HG03045 (cell line): ENCODE data around the gene GPC3.

Experiments
- ATAC-seq: cut with Tn5 transposase; IDR thresholded peaks from one replicate; pipeline ENCODE4 v1.9.1; 2021; ENCODE audit warnings: mild to moderate bottlenecking, moderate library complexity; ENCODE audit not compliant: unreplicated experiment

GPC3 gene

DNA sequence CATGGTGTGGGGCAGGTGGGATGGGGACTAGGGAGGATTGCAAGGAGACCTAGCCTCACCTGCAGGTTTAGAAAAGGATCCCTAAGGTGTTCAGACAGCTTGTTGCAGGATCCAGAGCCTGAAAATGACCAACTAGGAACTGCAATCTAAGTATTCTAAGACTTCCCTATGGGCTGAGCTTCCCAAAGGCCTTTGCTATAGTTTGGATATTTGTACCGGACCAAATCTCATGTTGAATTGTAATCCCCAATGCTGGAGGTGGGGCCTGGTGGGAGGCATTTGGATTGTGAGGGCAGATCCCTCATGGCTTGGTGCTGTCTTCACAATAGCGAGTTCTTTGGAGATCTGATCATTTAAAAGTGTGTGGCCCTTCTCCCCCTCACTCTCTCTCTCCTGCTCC is 52.1 kb downstream of the GPC3 start:
- no peak for ATAC-seq

DNA sequence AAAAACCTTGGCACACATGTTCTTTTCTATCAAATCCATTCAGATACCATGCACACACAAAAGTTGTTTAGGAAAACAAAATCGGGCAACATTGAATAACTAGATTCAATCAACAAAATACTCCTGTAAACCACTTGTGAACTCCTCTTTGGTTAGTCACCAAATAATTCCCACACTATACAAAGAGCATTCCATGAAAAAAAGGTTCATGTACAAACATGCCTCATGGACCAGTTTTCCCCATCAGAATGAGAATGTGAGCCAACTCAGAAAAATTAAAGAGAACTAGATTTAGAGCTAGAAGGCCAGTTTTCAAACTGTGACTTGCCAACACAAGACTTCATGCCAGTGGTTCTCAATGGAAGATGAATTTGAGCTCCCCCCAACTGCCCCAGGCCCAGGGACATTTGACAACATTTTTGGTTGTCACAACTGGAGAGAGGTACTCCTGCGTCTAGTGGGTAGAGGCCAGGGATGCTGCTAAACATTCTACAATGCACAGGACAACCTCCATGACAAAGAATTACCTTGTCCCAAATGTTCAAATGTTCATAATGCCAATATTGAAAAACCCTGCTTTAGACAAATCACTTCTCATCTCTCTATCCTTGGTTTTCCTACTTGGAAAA is 55.4 kb downstream of the GPC3 start:
- ATAC-seq = no peak

DNA sequence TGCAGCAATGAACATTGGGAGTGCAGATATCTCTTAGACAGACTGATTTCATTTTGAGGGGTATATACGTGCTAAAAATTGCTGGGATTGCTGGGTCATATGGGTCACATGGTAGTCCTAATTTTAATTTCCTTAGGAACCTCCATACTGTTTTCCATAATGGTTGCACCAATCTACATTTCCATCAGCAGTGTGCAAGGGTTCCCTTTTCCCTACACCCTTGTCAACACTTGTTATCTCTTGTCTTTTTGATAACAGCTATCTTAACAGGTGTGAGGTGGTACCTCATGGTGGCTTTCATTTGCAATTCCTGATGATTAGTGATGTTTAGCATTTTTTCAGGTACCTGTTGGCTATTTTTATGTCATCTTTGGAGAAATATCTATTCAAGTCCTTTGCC is 57.0 kb downstream of the GPC3 start:
- no peak for ATAC-seq

DNA sequence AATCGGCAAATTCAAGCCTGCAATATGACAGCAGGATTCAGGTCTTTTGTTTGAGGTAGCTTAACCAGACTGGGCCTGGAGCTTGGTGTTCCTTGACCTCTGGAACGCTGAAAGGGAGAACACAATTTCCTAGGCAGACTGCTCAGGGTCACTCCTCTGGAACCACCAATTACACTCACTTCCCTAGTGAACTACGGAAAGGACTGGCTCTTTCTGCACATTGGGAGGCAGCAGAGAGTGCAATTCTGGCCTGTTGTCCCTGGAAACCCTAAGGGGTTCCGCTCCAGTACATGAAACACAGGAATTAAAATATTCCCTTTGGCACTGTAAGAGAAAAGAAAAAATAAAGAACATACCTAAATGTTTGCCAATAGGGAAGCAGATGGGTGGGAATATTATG is 58.6 kb downstream of the GPC3 start:
- no peak for ATAC-seq

DNA sequence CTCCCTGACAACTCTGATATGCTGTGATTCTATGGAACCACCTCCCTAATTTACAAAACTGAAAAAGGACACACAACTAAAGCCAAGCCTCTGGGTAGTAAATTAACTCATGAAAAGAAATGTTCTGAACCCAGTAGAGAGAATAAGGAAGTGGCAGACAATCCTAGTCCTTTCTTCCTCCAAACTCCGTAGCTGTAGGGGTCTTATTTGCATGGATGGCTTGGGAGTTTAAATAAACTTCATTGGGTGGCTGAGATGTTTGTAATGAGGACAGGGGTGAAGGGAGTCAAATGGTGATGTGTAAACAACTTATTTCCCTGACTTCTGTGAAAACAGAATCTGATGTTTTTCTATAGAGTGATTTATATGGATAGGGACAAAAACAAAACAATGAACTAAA is 59.3 kb downstream of the GPC3 start:
- no peak for ATAC-seq

DNA sequence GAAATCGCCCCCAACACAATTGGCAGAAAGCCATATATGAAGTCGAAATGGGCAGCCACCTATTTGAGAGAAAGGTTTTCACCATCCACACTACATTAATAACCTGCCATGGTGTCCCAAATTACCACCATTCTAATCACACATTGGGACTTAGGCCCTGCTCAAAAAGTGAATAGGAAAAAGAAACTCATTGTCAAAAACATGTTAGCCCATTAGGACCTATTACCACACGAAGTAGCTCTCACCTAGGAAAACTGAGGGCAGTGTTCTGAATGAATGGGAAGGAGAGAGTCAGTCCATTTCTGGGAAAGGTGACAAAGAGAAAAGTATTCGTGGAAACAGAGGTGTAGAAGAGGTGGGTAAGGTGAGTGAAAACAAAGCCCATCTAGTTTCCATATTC is 60.8 kb downstream of the GPC3 start:
- no peak for ATAC-seq

DNA sequence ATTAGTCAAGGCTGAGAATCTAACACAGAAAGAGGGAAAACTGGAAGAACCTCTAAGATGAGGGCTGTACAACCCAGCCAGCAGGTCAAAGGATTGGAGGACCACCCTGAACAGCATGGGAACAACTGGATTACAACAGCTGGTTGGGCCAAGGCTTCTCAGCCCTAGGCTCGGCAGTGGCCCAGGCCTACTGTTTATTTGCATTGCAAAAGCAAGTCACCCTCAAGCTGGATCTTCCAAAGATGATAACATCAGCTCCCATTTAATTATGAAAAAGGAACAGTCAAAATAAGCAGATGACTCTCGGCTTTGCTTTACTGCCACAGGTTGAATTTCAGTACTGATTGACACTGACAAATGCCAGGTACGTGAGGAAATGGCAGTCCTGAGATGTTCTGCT is 61.8 kb downstream of the GPC3 start:
- no peak for ATAC-seq

DNA sequence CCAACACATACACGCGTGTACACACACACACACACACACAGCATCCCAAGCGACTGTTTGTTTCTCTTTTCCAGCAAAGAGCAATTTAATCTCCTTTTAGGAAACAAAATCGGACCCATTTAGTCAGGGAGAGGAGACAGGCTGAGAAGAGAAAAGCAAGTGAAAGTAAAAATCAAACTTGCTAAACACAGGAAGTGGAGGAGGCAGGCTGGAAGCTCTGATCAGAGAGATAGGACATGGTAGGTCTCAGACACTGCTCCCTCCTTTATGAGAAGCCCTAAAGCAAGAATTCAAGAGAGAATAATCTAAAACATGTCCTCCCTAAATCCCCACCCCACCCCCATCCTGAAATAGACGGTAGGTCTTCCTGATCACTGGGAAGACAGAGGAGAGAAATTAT is 62.3 kb downstream of the GPC3 start:
- no peak for ATAC-seq

DNA sequence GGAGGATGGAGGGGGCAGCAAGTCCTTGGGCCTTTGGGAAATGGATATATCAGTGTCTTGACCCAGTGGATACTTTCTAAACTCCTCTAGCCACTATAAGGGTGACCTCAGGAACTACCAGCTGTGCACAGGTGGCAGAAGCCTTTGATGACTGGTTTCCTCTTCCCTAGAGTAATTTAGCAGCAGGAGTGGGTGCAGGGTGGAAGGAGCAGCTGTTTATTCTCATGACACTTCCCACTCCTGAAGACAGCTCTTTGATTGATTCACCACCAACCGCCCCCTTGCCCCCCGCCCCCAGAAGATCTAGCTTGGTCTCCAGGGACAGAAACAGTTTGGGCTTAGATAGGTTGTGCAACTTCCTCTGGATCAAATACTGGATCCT is 63.0 kb downstream of the GPC3 start:
- ATAC-seq = no peak

DNA sequence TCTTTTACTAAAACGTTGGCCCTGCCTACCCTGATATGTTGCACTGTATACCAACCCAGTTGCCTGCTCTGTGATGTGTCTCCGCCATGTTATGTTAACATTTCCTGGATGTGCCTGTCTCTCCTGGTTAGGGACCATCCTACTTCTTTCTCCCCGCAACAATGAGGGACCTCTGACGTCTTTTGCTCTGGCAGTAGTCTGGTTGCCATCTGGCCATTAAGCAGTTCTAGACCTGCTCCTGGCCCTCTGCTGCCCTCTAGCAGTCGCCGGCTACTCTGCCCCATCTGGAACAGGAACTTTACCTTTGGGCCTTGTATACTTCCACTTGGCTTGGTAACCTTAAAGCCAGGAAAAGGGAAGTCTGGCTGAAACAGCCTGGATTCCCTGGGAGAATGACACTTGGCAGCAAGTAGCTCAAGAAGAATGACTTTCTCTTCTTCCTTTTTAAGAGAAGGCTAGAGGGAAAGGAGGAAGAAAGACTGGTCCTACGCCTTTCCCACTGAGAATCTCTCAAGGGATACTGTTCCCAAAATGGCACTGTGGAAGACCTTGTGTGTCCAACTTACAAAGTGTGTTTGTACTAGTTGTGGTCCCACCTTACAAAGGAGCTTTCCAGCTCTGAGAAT is 63.5 kb downstream of the GPC3 start:
- ATAC-seq = peak; percentile 55

DNA sequence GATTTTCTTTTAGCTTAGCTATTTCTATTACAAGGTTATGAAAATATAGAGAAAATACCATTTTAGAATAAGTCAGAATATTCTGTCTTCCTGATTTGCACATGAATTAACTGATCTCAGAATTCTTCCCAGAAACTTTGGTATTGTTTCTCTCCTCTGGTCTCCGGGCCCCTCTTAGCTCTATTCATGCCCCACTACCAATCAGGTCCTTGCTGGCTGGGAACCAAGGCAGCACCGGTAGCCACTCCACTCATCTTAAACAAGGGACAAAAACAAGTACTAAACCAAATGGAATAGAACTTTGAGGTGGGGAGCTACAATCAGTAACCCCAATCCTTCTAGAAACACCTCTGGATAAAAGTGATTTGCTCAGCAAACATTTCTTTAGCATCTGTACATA is 64.3 kb downstream of the GPC3 start:
- no peak for ATAC-seq

DNA sequence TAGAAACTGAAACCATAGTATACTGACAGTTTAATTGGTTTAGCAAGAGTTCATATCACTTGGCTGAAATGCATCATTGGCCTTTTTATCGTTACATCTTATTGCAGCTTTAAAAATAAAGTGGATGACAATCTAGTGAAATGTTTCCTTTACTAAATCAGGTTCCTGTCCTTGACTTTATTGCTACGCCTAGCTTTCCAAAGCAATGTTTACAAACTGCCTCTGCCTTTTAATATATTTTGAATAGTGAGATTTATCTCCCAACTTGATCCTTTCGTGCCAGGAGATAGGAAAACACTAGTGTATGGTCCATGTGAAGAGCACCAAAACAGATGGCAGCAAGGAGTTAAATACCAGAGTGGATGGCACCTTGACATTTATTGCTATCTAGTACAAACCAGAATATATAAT is 67.0 kb downstream of the GPC3 start:
- no peak for ATAC-seq

DNA sequence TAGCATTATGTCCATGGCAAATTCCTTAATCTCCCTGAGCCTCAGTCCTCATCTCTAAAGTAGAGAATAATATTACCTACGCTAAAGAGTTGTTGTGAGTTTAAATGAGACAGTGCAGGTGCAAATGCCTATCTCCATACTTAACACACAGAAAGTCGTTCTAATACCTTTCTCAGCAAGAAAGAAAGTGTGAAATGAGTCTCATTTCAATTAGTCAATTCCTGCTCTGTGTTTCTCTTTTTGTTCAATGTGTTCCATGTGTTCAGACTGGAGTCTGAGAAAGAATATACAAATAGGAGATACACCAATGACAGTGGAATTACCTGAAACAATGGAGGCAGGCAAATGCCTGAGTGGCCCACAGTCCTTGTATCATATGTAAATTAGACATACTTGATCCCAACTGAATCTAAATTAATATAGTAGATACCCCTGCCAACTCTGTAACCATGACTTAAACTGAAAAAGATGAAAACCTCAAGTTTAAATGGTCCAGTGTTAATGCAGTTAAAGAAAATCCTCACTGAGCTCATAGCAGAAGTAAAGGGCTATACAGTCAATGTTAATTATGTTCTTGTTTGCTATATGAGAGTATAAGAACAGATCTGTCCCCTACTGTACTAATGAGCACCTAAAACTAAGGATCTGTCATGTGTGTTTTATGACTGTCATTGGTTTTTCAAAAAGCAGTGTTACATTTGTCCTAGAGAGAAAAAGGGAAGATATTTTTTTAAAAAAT is 68.2 kb downstream of the GPC3 start:
- ATAC-seq = no peak

DNA sequence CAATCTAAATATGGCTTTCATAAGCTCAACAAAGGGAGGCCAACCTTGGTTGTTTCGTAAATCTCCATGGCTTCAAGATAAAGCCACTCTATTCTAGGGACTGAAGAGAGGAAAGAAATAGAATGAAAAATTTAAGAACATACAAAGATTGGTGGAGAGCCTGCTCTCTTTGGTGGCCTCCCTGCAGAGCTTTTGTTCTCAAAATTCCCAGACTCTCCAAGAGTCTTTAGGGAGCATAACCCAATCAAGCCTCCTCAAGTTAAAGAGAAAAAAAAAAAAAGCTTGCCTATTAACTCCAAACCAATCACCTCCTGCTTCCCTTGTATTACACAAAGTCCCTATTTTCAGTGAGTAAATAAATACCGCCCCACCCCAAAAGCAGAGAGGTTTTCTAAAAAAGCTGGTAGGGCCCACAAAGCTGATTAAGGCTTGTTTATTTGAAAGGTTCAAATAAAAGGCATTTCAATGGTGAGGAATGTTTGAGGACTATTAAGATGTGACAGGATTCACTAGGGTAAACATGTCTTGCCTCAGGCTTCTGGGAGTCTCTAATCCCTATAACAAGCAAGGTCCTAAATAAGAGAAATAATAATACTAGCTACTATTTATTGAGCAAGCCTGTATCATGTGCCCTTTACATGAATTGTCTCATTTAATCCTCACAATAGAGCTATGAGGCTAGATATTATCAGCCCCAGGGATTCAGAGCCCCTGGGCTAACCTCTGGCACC is 71.6 kb downstream of the GPC3 start:
- ATAC-seq = no peak

DNA sequence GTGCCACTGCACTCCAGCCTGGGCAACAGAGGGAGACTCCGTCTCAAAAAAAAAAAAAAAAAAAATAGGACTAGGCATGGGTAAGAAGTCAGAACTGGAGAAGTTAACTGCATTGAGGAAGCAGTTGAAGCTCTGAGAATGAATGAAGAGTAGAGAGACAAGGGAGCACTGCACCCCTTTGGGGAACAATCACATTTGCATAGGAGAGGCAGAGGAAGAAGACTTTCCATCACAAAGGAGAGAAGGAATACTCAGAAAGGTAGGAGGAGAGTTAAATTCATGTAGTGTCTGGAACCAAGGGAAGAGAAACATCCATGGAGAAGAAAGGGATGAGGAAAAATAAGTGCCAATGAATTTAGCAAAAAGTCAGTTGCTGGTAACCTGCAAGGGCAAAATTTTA is 72.4 kb downstream of the GPC3 start:
- no peak for ATAC-seq

DNA sequence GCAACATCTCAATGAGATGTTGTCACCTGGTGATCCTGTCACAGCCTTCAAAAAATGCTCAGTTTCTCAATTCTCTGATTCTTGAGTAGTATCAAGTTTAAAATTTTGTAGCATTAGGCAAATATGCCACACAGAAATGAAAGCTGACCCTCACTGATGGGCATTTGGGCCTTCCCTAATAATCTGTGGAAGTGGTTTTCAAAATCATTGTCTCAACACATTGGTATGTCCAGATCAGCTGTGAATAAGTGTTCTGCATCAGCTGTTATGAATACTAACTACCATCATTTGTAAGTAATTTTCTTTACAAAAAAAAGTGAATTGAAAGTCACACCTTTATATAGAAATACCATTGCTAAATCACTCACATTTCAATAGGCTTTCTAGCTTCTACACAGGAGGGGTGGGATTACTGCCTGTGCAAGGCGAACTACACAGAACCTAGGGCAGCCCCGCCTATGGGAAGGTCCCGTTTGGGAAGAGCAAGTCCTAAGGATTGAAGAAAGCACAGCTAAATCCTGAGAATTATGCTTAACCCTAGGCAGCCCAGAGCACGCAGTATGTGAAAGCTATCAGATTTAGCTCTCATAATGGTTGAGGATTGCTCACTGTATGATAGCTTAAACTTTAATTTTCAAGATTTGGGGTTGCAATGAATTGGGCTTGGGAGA is 73.4 kb downstream of the GPC3 start:
- ATAC-seq = no peak

DNA sequence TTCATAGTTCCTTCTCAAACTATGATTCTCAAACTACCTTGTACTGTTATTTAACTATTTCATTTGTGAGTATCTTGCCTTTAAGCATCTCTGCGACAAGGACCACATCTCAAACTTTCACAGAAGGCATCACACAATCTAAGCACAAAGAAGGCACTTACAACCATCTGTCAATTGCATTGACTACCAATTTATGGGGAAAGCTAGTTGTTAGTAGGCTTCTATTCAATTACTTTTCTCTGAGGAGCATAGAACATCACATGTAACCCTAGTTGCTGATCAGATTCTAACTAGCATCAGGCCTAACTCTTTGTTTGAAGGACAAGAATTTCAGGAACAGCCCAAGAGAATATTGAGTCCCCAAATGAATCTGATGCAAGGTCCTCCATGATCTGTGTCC is 74.9 kb downstream of the GPC3 start:
- ATAC-seq = no peak

DNA sequence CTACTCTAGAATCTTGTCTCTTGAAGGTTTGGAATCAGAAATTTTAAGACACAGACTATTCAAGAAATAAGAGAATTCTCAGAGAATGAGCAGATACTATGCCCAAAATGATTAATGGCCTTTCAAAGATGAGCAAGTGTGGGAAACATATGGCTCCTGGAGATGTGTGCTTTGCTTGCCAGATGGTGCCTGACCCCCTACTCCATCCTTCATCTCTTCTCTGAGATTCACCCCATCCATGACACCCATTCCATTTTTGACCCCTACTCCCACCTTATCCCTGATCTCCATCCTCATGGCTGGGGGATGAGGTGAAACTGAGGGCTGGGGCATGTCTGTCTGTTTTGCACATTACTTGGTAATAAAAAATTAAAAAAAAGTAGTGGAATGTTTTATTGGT is 75.5 kb downstream of the GPC3 start:
- no peak for ATAC-seq

DNA sequence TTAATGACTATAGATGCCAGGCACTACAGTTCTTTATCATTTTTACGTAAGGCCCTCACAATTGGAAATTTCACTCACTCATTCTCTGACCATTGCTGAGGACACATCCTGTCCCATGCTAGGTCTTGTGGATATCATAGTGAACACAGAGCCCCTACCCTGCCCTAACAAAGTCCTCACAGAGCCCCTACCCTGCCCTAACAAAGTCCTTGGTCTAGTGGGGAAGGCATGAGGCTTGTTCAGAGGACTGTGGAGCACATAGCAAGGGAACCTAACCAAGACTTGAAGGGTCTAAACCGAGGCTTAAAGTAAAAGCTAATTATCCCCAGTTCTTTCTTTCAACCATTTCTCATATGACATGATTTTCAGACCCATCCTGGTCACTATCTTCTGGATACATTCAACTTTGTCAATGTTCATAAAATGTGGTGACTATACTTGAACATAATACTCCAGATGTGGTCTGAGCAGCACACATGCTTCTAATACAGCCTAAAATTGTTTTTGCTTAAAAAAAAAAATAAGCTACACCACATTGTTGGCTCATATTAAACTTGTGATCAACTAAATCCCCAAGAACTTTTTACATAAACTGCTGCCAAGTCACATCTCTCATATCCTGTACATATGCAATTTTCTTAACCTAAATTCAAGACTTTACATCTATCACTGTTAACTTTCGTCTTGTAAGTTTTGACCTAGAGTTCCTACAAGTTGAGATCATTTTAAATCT is 77.0 kb downstream of the GPC3 start:
- ATAC-seq = no peak

DNA sequence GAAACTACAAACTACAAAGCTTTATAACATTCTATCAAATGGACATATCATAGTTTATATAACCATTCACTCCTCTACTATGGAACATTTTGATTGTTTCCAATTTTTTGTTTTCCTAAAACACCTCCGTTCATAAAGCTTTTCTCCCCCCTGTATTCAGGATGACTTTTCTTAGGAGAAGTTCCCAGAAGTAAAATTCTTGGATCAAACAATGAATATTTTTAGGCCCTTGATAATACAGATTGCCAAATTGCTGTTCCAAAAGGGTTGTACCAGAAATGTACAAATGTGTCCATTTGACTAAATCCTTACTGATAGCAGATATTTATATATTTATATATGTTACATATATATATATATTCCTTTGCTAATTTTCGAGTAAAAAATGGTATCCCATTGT is 77.8 kb downstream of the GPC3 start:
- no peak for ATAC-seq

DNA sequence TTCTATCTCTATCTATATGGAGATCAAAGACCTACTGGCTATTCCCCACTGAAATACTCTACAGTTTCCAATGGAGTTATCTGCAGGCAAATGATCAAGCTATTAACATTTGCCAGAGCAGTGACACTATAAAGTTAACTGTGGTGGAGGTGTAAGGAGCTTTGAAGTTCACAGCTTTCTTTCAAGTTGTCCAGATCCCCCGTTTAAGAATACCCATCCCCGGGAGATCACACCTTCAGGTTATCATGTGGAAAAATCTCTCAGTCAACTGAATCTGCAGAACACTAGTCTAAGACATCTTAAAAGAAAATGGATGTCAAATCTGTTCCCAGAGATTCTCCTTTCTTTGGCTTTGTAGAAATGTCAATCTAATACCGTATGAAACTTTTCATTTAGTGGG is 80.1 kb downstream of the GPC3 start:
- no peak for ATAC-seq
